ENCODE data around the gene ZFAND3. TPM values are rescaled to one million over a fixed set of nuclear protein-coding genes. Genes with fewer than 3 reads are reported as not detected.

The ZFAND3 gene
- total and polyA plus RNA-seq, 2 donors (not counting 3 experiments of a cell fraction or from before 2014, with no cell fraction given) = 15.4 to 54.2 TPM

DNA sequence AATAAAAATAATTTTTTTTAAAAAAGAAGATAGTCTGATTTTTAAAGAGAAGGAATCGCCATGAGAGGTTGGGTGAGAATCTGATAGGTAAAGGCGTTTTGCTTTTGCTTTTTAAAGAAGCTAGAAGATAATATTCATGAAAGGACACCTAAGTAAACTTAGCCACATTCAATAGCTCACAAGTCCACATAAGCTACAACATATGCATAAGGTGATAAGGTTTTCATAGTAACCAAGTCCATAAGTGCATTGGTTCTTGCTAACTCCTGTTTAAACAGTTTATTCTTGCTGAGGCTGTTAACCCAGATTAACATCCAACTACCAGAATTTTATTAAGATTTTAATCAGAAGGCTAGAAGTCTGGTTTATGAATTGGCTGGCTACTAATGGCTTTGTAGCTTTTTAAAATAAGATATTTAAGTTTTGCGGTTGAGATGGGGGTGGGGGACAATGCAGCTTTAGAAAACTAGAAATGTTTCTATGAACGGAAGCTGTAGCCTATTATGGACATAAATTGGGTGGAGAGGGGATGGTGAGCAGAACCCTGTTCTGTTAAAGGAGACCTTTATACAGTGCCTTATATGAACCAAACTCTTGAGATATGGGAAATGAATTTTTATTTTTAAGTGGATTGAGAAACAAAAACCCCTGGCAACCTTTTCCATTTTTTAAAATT is 235.1 kb downstream of the ZFAND3 start:
- Histone ChIP-seq H3K9me3 (replicated peaks; ENCODE audit: control insufficient read depth, insufficient read depth, low read length) (no peaks in the 10 kb centered on the region), H3K9ac (replicated peaks; ENCODE audit: extremely low read depth, insufficient read depth, low read length) (no peak overlapping the region), H3K4me2 (ENCODE audit: insufficient read depth, low read length) (no peak overlapping the region), H3K79me2 (ENCODE audit: control insufficient read depth, insufficient read depth, low read length) (peaks cover 48% of the 10 kb centered on the region), H3K27me3 (ENCODE audit: control insufficient read depth in 2 of 2, insufficient read depth in 2 of 2, low read length in 2 of 2) (no peaks in the 10 kb centered on the region), H2AFZ (ENCODE audit: low read depth, low read length) (no peak overlapping the region), H3K4me1 (ENCODE audit: control insufficient read depth, extremely low read depth, insufficient read depth, low read length) (no peaks in the 10 kb centered on the region), H3K9me1 (replicated peaks; ENCODE audit: control insufficient read depth, extremely low read depth, insufficient read depth, low read length) (no peaks in the 10 kb centered on the region), H3K4me3 (replicated peaks in 1 of 3; ENCODE audit: insufficient read depth in 1 of 3, low read depth in 1 of 3, low read length in 3 of 3) (no peak overlapping the region), H3K36me3 (ENCODE audit: control insufficient read depth in 2 of 2, extremely low read depth in 1 of 2, insufficient read depth in 2 of 2, low read length in 2 of 2) (no peaks in the 10 kb centered on the region), H3K27ac (ENCODE audit: insufficient read depth, low read depth, low read length) (no peak overlapping the region), H4K20me1 (replicated peaks; ENCODE audit: control insufficient read depth, extremely low read depth, insufficient read depth, low read length) (peaks cover 16% of the 10 kb centered on the region)
- CTCF ChIA-PET = interaction anchor here (1.2 to 1.5 kb wide), 3 partner anchors 21 to 439 kb away, joined by 3 to 5 read pairs (median 3); no protein-coding TSS in a partner anchor
- intact Hi-C loops (cut with micrococcal nuclease) = no loop called here
- no TSS peak for BruUV-seq (replicated peaks)
- POLR2A ChIA-PET = interaction anchor here (0.6 kb wide), 1 partner anchor 9 kb away, joined by 4 read pairs; no protein-coding TSS in a partner anchor
- FAIRE-seq (no peak), DNase-seq (ENCODE audit: low read depth, low spot score) (no peak)
- dilution Hi-C loops (cut with MboI; ENCODE audit: extremely low pct_ligation_motif_present, low sequenced_read_pairs) = no loop called here
- TF ChIP-seq, protein P1, sequence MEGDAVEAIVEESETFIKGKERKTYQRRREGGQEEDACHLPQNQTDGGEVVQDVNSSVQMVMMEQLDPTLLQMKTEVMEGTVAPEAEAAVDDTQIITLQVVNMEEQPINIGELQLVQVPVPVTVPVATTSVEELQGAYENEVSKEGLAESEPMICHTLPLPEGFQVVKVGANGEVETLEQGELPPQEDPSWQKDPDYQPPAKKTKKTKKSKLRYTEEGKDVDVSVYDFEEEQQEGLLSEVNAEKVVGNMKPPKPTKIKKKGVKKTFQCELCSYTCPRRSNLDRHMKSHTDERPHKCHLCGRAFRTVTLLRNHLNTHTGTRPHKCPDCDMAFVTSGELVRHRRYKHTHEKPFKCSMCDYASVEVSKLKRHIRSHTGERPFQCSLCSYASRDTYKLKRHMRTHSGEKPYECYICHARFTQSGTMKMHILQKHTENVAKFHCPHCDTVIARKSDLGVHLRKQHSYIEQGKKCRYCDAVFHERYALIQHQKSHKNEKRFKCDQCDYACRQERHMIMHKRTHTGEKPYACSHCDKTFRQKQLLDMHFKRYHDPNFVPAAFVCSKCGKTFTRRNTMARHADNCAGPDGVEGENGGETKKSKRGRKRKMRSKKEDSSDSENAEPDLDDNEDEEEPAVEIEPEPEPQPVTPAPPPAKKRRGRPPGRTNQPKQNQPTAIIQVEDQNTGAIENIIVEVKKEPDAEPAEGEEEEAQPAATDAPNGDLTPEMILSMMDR (IDR thresholded peaks at IDR 0.05; ENCODE audit: extremely low read depth in 1 of 2, insufficient read depth in 1 of 2, low read depth in 1 of 2, low read length in 2 of 2) = no peak
- TF ChIP-seq FOS (IDR thresholded peaks at IDR 0.05; ENCODE audit: borderline replicate concordance, insufficient read depth, low read length) (no peak), POLR2A (IDR thresholded peaks at IDR 0.05; ENCODE audit: low read depth, low read length) (no peak), POLR2AphosphoS5 (IDR thresholded peaks at IDR 0.05; ENCODE audit: insufficient read depth, low read depth, low read length) (no peak), EZH2 (IDR thresholded peaks at IDR 0.05; ENCODE audit: borderline replicate concordance, low read depth, low read length, severe bottlenecking) (no peak), MAX (IDR thresholded peaks at IDR 0.05; ENCODE audit: insufficient read depth, insufficient read length) (no peak), JUN (IDR thresholded peaks at IDR 0.05; ENCODE audit: borderline replicate concordance, insufficient read depth, insufficient read length, low read depth) (no peak), GATA2 (IDR thresholded peaks at IDR 0.05; ENCODE audit: insufficient read depth, insufficient read length, low read depth, low read length) (no peak), MYC (IDR thresholded peaks at IDR 0.05; ENCODE audit: low read depth, low read length) (no peak)
